HG03520 (cell line): Measurements from ENCODE around the gene STX8.

ENCODE experiments used
- ATAC-seq: cut with Tn5 transposase; IDR thresholded peaks from one replicate; pipeline ENCODE4 v1.9.1; 2021; ENCODE audit warnings: mild to moderate bottlenecking, moderate library complexity; ENCODE audit not compliant: unreplicated experiment

The STX8 gene

GRCh38 chr17:9446528-9446927 is 129.1 kb downstream of the STX8 start:
- no peak for ATAC-seq

- ATAC-seq, result no peak
These were observed 130.2 kb downstream of the STX8 start for GRCh38 chr17:9445424-9445823.

- no peak for ATAC-seq
These were observed 130.9 kb downstream of the STX8 start for GRCh38 chr17:9444687-9445086.

GRCh38 chr17:9443811-9444210 is 131.8 kb downstream of the STX8 start:
- ATAC-seq, result no peak

- no peak for ATAC-seq
These were observed 135.8 kb downstream of the STX8 start for GRCh38 chr17:9439851-9440250.

- no peak for ATAC-seq
These were observed 139.0 kb downstream of the STX8 start for GRCh38 chr17:9436630-9437029.

- ATAC-seq, result no peak
These were observed 140.5 kb downstream of the STX8 start for GRCh38 chr17:9435165-9435564.

- ATAC-seq, result no peak
These were observed 141.0 kb downstream of the STX8 start for GRCh38 chr17:9434642-9435057.

GRCh38 chr17:9432934-9433421 is 142.6 kb downstream of the STX8 start:
- no peak for ATAC-seq

- peak; percentile 60 for ATAC-seq
These were observed 143.3 kb downstream of the STX8 start for GRCh38 chr17:9432134-9432885.

GRCh38 chr17:9431620-9432019 is 144.0 kb downstream of the STX8 start:
- ATAC-seq, result no peak

GRCh38 chr17:9427465-9428315 is 147.9 kb downstream of the STX8 start:
- ATAC-seq, result no peak

- ATAC-seq, result no peak
These were observed 151.5 kb downstream of the STX8 start for GRCh38 chr17:9424071-9424640.

- no peak for ATAC-seq
These were observed 154.1 kb downstream of the STX8 start for GRCh38 chr17:9421525-9421924.

GRCh38 chr17:9419932-9420453 is 155.6 kb downstream of the STX8 start:
- ATAC-seq, result no peak

GRCh38 chr17:9414471-9414870 is 161.1 kb downstream of the STX8 start:
- peak; percentile 88 for ATAC-seq

- ATAC-seq, result no peak
These were observed 164.9 kb downstream of the STX8 start for GRCh38 chr17:9410737-9411136.

- ATAC-seq, result no peak
These were observed 165.3 kb downstream of the STX8 start for GRCh38 chr17:9410301-9410700.

GRCh38 chr17:9409878-9410277 is 165.7 kb downstream of the STX8 start:
- no peak for ATAC-seq

GRCh38 chr17:9408868-9409829 is 166.5 kb downstream of the STX8 start:
- ATAC-seq, result no peak
